Activated T-cell treated with anti-CD3 and anti-CD28 coated beads for 4 hours (primary cell): Measurements from ENCODE around the gene MEGF10.

Experiments used
- DNase-seq: peaks from one replicate; pipeline ENCODE4 v3.0.0-alpha.2; 2020

Gene MEGF10

GRCh38 chr5:127418367-127418766 is 127.8 kb downstream of the MEGF10 start:
- no peak for DNase-seq

GRCh38 chr5:127418974-127419682 is 128.5 kb downstream of the MEGF10 start:
- no peak for DNase-seq

- DNase-seq = no peak
Observed at GRCh38 chr5:127419683-127420257, 129.2 kb downstream of the MEGF10 start.

- no peak for DNase-seq
Observed at GRCh38 chr5:127420758-127421157, 130.2 kb downstream of the MEGF10 start.

- DNase-seq = no peak
Observed at GRCh38 chr5:127421471-127421870, 130.9 kb downstream of the MEGF10 start.

- DNase-seq = no peak
Observed at GRCh38 chr5:127423173-127423798, 132.7 kb downstream of the MEGF10 start.

- no peak for DNase-seq
Observed at GRCh38 chr5:127425037-127425436, 134.4 kb downstream of the MEGF10 start.

- DNase-seq = no peak
Observed at GRCh38 chr5:127425868-127426267, 135.3 kb downstream of the MEGF10 start.

- DNase-seq = no peak
Observed at GRCh38 chr5:127426661-127427060, 136.1 kb downstream of the MEGF10 start.

- DNase-seq = no peak
Observed at GRCh38 chr5:127428276-127428675, 137.7 kb downstream of the MEGF10 start.

- no peak for DNase-seq
Observed at GRCh38 chr5:127428748-127429147, 138.2 kb downstream of the MEGF10 start.

GRCh38 chr5:127429928-127430327 is 139.3 kb downstream of the MEGF10 start:
- no peak for DNase-seq

- no peak for DNase-seq
Observed at GRCh38 chr5:127430627-127431026, 140.0 kb downstream of the MEGF10 start.

GRCh38 chr5:127431977-127432585 is 141.5 kb downstream of the MEGF10 start:
- no peak for DNase-seq

- no peak for DNase-seq
Observed at GRCh38 chr5:127433526-127433925, 142.9 kb downstream of the MEGF10 start.

- no peak for DNase-seq
Observed at GRCh38 chr5:127434588-127434987, 144.0 kb downstream of the MEGF10 start.

GRCh38 chr5:127435821-127436220 is 145.2 kb downstream of the MEGF10 start:
- DNase-seq = no peak

- no peak for DNase-seq
Observed at GRCh38 chr5:127439644-127440043, 149.0 kb downstream of the MEGF10 start.

- no peak for DNase-seq
Observed at GRCh38 chr5:127440831-127441230, 150.2 kb downstream of the MEGF10 start.

- DNase-seq = no peak
Observed at GRCh38 chr5:127441799-127442484, 151.3 kb downstream of the MEGF10 start.

- no peak for DNase-seq
Observed at GRCh38 chr5:127444171-127444570, 153.6 kb downstream of the MEGF10 start.

GRCh38 chr5:127445328-127445727 is 154.7 kb downstream of the MEGF10 start:
- DNase-seq = no peak

GRCh38 chr5:127446626-127447025 is 156.0 kb downstream of the MEGF10 start:
- no peak for DNase-seq
